HCT116 (cell line): ENCODE measurements around the gene GRIA4.

Experiments used
- EZH2 ChIP-seq: fragments of 200-600 bp; sonication (generic); IDR thresholded peaks from 2 replicates; pipeline ENCODE4 v1.6.1; 2017; ENCODE audit warnings: antibody characterized with exemption, mixed run types
- POLR2A ChIP-seq: IDR thresholded peaks from 2 replicates; pipeline ENCODE4 v1.7.0; 2011; ENCODE audit warnings: borderline replicate concordance; ENCODE audit not compliant: insufficient read depth, insufficient read length; ENCODE audit errors: extremely low read depth
- POLR2AphosphoS5 ChIP-seq: IDR thresholded peaks from 2 replicates; pipeline ENCODE4 v1.6.1; 2011; ENCODE audit warnings: mild to moderate bottlenecking, low read depth, low read length, moderate library complexity
- SIN3A ChIP-seq: IDR thresholded peaks from 2 replicates; pipeline ENCODE4 v1.6.1; 2012; ENCODE audit warnings: low read depth
- SRF ChIP-seq: IDR thresholded peaks from 2 replicates; pipeline ENCODE4 v1.6.1; 2012; ENCODE audit warnings: low read depth
- ZFX ChIP-seq: fragments of 450-650 bp; IDR thresholded peaks from 2 replicates; pipeline ENCODE4 v1.6.1; 2017
- TF ChIP-seq, protein P1 (sequence below), 3 experiments: fragments of 200-600 bp in 1 of 3; sonication (generic) in 1 of 3; IDR thresholded peaks in 2 of 3; conservative IDR thresholded peaks in 1 of 3; 2 replicates each; pipeline ENCODE4 v1.5.1; 2012 to 2017; ENCODE audit warnings: low read depth in 2 of 3, low read length in 2 of 3, antibody characterized with exemption in 1 of 3, borderline replicate concordance in 1 of 3, control low read depth in 1 of 3, mild to moderate bottlenecking in 1 of 3, mixed read lengths in 1 of 3, mixed run types in 1 of 3, moderate library complexity in 1 of 3; ENCODE audit not compliant: insufficient read depth in 1 of 3

DNA sequence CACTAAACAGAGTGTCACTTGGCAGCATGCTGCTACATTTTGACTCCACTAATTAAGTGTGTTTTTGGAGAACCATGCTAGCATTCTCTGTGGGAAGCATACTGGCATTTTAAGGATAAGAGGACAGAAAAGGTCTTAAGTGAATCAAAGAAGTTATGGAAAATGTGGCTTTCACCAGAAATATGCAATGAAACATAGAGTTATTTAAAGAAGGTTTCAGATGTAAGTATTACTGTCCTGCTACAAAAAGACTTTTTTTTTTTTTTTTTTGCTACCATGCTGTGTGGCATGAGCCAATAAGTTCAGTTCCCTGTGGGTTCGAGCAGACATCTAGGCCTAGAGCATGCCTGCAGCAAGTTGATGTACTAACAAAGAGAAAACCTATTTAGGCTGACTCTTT is 224.6 kb downstream of the GRIA4 start:
- TF ChIP-seq, protein P1, sequence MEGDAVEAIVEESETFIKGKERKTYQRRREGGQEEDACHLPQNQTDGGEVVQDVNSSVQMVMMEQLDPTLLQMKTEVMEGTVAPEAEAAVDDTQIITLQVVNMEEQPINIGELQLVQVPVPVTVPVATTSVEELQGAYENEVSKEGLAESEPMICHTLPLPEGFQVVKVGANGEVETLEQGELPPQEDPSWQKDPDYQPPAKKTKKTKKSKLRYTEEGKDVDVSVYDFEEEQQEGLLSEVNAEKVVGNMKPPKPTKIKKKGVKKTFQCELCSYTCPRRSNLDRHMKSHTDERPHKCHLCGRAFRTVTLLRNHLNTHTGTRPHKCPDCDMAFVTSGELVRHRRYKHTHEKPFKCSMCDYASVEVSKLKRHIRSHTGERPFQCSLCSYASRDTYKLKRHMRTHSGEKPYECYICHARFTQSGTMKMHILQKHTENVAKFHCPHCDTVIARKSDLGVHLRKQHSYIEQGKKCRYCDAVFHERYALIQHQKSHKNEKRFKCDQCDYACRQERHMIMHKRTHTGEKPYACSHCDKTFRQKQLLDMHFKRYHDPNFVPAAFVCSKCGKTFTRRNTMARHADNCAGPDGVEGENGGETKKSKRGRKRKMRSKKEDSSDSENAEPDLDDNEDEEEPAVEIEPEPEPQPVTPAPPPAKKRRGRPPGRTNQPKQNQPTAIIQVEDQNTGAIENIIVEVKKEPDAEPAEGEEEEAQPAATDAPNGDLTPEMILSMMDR (IDR thresholded peaks at IDR 0.05 in 2 of 3, conservative IDR thresholded peaks at IDR 0.05 in 1 of 3; ENCODE audit: borderline replicate concordance in 1 of 3, insufficient read depth in 1 of 3, low read depth in 2 of 3, low read length in 2 of 3): no peak
- no peak for TF ChIP-seq SRF
- TF ChIP-seq POLR2AphosphoS5: no peak
- TF ChIP-seq ZFX: no peak
- no peak for TF ChIP-seq SIN3A
- no peak for TF ChIP-seq POLR2A
- no peak for TF ChIP-seq EZH2
